NK-92 (cell line): ENCODE results near the gene LIPN.
"Not testable (repeated sequence)": the region's sequence is repeated elsewhere in the genome, so short reads cannot be mapped to it uniquely, and the experiment has no call there.

Experiments used
- DNase-seq: peaks from one replicate; lab custom pipeline; 2025; ENCODE audit not compliant: unreplicated experiment; lab: John Stamatoyannopoulos, UW

Gene LIPN, protein sequence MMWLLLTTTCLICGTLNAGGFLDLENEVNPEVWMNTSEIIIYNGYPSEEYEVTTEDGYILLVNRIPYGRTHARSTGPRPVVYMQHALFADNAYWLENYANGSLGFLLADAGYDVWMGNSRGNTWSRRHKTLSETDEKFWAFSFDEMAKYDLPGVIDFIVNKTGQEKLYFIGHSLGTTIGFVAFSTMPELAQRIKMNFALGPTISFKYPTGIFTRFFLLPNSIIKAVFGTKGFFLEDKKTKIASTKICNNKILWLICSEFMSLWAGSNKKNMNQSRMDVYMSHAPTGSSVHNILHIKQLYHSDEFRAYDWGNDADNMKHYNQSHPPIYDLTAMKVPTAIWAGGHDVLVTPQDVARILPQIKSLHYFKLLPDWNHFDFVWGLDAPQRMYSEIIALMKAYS

DNA sequence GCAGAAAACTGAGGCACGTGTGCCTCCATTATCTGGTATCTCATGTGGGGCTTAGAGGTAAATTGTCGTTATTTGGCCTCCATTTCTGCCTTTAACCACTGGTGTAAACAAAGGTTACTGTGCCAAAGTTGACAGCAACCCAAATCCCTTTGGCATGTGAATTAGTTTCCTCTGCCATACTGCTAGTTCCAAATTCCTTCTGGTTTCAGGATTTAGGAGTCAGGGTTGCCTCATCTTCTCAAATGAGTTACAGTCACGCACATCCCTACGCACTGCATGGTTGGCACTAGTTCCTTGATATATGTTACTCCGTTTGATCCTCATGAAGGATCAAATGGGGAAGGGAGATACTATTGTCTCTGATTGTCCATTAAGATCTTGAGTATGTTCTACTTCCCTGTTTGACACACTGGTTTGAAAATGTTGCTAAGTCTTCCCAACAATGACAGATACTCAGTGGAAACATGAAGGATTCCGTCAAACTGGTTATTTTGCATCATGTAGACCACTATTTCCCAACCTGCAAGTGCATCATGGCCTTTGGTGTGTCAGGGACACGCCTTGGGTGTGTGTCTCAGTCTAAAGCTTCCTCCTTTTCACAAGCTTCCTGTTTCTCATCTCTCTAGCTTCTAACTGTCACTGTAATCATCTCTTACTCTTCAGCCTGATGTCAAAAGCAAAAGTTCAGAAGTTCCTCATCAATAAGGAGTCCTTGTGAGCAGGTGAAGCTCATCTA lies at the start of gene LIPN:
LIPN (plus strand) TSS at position 655 of the 736 bp plus-strand sequence. CDS start 1,386 bp downstream, outside the sequence.
- no peak for DNase-seq

DNA sequence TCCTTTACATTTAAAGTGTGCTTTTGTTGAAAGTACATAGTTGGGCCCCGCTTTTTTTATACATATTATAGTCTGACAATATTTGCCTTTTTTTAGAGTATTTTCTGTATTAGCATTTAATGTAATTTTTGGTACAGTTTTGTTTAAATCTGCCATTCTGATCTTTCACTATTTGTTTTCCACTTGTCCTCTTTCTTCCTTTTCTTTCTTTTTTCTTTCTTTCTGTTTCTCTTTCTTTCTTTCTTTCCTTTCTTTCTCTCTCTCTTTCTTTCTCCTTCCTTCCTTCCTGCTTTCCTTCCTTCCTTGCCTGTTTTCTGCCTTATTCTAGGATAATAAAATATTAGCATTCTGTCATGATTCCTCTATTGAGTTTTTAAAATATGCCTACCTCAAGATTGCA lies 44.3 kb upstream of the LIPN start:
- DNase-seq = no peak

DNA sequence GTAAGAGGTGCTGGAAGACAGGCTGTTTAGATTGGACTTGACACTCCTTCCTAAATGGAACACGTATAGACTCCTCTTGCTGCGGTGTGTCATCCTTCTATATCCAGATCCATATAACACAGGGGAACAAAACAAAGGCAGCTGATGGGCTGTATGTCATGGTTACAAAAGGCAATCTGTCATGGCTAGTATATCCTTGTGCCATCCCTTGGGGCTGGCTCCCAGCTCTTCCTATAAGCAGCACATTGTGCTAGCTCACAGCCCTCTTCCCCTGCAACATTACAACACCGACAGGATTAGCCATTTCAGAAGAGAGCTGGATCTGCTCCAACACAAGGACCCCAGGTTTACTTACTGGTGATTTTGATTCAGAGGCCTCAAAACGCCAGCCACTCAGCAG lies 38.4 kb upstream of the LIPN start:
- no peak for DNase-seq

DNA sequence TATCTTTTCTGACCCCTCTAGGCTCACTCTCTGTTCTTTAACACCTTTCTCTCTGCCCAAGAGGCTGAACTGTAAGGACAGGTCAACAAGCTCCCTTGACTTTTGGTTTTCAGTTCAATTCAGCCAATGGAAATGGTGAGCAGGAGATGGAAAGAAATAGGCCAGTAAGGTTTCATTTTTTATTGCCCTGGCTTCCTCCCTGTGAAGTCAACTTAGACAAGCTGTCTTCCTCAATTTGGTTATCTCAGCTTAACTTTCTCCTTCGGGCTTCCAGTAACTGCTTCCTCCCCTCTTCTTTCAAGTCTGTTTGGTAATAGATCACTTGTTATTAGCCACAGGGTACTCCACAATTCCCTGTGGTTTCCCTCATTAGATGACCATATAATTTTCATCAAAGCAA lies 34.0 kb upstream of the LIPN start:
- DNase-seq = no peak

DNA sequence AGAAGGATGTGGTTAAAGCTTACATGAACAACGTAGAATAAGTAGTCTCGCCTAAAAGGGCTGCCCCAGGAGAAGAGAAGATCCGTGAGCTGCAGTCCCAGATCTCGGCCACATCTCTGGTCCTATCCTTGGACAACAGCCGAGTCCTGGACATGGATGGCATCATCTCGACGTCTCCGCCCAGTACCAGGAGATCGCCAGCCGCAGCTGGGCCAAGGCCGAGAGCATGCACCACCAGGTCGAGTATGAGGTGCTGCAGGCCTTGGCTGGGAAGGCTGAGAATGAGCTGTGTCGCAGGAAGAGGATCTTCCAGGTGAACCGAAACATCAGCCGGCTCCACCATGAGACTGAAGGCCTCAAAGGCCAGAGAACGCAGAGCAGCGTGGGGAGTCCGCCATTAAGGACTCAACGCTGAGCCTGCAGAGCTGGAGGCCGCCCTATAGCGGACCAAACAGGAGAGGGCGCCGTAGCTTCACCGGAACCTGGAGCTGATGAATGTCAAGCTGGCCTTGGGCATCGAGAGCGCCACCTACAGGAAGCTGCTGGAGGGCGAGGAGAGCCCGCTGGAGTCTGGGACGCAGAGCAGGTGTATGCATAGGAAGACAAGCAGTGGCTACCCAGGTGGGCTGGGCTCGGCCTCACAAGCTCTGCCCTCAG lies 31.6 kb upstream of the LIPN start:
- no peak for DNase-seq

DNA sequence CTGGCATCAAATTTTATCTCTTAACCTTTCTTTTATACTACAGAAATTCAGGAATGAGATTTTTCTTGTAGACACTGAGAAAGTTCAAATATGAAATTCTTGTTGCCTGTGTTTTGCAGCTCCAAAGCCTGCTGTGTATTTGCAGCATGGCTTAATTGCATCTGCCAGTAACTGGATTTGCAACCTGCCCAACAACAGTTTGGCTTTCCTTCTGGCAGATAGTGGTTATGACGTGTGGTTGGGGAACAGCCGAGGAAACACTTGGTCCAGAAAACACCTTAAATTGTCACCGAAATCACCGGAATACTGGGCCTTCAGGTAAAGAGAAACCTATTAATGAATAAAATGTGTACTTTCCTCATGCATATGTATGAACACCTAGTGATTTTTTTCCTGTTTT lies 29.0 kb upstream of the LIPN start:
- DNase-seq = no peak

DNA sequence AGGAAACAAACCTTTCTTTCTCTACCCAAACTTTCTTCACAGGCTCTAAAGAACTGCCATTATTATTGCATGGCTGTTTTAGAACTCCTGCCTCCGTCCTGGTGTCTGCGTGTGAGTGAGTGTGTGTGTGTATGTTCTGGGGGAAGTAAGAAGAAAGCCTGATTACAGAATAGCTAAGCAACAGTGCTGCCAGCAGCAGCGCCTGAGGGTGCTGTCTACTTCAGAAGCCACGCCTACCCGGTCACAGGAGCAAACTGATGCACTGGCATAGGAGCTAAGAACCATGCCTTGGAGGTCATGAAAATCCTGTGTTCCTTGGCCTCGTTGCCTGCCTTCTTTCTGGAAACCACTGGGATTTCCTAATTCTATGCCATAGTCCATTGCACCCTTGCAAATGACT lies 28.5 kb upstream of the LIPN start:
- DNase-seq = no peak

DNA sequence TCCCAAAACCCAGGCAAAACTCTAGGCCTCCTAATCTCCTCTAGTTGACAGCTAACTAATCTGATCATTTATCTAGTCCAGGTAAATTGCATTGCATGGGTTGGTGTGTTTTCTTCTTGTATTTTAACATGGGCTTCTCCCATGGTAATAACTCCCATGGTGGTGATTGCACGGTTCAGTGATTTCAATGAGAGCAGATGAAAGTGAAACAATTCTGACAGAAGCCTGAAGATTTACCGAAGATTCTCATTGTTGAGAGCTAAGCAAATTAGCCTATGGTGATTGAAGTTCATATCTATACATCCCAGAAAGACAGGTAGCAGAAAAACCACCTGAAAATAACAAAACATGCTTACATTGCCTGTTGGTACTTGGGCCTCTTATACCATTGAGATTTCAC lies 26.6 kb upstream of the LIPN start:
- DNase-seq = no peak

DNA sequence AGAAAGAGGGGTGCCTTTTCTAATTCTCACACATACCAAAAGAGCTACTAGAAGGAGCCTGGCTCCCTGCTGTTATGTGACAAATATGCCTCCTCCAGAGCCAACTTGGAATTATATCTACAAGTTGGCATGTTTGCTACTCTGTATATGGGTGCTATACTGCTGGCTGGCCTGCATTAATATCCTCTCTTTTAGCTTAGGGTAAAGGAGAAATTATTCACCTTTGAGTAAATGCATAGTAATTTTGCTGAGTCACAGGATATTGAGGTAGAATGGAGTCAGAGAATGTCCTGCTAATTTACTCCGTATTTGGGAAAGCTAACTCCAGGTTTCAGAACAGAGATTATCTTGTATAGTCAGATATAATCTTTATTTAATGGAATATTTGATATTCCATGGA lies 24.2 kb upstream of the LIPN start:
- DNase-seq = no peak

DNA sequence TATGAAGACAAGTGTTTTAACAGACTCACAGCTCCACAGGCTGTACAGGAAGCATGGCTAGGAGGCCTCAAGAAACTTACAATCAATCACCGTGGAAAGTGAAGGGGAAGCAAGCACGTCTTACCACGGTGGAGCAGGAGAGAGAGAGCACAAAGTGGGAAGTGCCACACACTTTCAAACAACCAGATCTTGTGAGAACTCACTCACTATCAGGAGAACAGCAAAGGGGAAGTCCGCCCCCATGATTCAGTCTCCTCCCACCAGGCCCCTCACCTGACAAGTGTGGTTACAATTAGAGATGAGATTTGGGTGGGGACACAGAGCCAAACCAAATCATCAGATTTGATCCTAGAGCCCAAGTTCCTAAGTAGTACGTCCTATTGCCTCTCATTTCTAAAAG lies 17.9 kb upstream of the LIPN start:
- not testable (repeated sequence) for DNase-seq

DNA sequence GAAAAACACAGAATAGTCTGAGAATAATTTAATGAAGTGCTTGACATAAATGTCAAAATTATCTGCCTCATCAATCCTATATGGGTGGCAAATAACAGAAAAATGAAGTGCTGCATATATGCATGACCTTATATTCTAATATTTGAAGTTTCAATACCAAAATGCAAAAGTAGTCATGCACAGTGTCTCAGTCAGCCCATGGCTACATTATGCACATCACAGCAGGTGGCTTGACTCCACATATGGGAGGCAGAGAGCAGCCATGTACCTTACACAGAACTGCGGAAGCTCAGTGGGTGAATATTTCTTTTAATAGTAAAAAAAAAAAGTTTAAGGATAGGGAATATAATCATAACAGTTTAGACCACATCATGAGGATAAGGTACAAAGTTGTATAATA lies 17.4 kb upstream of the LIPN start:
- DNase-seq = no peak

DNA sequence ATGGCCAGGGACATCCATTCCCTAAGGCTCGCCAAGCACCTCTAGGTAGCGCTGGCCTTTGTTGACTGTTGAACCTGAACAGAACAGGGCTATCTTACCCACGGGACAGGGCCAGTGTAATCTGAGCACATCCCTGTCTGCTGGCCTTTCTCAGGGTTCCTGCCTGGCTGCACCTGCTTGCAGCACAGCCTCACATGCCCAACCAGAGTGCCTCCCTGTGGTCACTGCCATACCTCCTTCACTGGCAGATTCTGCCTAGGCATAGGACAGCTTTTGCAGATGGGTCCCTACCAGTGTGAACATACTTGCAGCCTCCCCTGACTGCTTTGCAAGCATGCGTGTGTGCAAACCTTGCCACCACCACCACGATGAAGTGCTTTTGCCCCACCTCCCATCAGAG lies 15.8 kb upstream of the LIPN start:
- DNase-seq = no peak

DNA sequence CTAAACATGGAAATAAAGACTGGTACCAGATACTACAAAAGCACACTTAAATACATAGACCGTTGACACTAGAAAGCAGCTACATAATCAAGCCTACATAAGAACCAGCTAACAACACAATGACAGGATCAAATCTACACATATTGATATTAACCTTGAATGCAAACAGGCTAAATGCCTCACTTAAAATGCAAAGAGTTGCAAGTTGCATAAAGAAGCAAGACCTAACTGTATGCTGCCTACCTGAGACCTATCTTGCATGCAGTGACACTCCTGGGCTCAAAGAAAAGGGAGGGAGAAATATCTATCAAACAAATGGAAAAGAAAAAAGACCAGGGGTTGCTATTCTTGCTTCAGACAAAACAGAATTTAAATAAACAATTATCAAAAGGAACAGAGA lies 14.2 kb upstream of the LIPN start:
- no peak for DNase-seq

DNA sequence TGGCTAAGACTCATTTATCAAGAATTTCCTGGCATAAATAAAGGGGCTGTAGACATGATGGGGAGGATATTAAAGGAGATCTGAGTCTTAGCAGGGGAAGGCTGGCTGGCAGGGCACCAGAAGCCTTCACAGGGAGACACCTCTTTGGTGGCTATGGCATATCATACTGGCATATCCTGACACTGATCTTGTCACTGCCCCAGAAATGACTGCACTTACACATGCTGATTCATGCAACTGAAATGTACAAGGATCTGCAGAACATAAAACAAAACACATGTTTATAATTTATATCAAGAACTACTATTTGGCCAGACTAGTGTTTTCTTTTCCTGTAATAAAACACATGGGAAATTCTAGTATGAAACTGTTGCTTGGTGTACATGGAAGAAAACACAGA lies 5.5 kb upstream of the LIPN start:
- DNase-seq = no peak

DNA sequence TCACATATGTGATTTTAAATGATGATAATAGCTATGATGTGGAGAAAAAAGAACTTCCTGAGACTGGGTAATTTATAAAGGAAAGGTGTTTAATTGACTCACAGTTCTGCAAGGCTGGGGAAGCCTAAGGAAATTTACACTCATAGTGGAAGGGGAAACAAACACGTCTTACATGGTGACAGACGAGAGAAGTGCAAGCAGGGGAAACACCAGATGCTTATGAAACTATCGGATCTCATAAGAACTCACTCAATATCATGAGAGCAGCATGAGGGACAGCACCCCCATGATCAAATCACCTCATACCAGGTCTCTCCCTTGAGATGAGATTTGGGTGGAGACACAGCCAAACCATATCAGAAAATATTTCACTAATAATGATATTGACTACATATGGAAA lies 4.1 kb upstream of the LIPN start:
- DNase-seq = no peak

DNA sequence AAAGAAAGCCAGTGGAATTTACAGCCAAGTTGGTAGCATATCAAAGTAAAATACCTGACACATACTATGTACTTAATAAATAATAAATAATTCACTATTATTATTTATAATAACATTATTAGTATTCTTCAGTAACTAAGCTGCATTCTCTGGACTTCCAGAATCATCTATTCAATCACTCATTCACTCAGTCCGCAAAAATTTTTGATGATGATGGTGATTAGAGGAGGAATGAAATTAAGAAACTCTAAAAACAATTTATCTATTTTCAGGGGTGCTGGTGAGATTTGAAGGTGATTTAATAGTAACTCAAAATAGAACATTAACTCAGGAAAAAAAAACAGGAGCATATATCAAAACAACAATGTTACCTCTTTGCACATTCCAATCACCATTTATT lies 3.2 kb upstream of the LIPN start:
- DNase-seq = no peak

DNA sequence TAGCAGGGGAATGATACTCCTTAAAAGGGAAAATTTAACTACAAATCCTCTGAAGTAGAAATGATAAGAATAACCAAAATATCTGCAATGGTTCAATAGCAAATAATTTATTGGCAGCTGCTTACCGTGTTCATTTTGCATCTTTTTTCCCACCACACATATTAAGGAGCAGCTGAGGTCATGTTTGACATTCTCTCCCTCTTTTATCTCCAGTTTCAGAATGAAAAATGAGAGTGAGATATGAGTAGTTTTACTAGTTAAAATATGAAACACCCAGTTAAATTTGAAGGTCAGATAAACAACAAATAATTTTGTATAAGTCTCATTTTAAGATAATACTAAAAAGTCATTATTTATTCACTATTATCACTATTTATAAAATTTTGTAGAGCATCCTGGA lies 3.1 kb downstream of the LIPN start:
- DNase-seq = no peak

DNA sequence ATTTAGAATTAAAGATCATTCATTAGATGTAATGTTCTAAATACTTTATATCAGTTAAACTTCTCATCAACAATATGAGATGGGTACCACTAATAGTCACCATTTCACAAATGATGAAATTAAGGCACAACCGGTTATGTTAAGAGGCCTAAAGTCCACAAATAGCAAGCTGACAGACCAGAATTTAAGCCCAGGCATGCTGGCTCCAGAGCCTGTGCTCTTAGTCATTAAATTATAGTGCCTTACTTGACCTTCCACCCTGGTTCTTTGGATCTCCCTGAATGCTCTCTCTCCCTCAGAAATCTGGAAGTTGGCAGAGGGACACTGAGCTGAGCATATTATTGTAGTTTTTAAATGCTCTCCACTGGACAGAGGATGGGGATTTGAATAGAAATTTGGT lies 3.6 kb downstream of the LIPN start:
- no peak for DNase-seq

DNA sequence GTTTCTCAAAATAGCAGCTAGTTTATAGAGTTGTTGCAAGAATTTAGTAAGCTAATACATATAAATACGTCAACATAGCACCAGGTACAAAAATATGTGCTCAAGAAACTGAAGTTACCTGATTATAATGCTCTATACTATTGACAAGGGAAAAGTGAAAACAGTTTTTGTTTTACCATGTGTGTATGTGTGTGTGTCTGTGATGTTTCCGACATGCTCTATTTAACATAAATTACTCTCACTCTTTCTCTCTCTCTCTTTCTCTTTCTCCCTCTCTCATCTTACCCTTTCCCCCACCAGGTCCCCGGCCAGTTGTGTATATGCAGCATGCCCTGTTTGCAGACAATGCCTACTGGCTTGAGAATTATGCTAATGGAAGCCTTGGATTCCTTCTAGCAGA lies 4.3 kb downstream of the LIPN start:
- DNase-seq = no peak

DNA sequence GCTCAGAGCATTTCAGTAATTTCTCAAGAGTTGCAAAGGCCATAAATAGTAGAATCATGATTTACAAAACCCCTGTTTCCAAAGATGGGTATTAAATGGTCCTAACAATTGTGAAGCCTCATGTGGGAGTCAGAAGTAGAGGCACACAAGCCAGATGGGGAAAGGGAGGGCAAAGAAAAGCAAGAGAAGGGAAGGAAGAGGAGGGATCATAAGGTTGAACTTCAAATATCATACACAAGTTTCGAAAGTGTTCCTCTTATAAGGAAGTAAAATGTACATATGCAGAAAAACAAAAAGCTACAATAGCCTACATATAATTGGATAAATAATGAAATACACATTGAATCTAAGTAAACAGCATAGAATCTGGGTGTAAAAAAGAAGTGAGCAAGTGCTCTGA lies 6.0 kb downstream of the LIPN start:
- DNase-seq = no peak

DNA sequence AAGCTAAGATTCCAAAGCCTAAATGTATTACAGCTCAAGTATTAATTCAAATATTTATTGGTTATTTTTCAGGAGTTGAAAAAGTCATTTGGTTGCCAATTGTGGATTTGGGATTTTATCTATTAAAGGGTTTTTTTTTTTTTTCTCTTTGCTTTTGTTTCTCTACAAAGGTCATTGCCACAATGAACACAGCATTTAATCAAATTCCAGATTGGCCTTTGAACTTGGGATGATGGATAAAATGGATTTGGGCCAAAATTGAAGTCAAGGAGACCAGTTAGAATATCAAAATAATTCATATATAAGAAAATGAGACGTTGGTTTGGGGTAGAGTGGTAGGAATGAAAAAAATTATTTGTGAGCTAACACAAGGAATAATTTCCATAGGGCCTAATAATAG lies 9.6 kb downstream of the LIPN start:
- no peak for DNase-seq

DNA sequence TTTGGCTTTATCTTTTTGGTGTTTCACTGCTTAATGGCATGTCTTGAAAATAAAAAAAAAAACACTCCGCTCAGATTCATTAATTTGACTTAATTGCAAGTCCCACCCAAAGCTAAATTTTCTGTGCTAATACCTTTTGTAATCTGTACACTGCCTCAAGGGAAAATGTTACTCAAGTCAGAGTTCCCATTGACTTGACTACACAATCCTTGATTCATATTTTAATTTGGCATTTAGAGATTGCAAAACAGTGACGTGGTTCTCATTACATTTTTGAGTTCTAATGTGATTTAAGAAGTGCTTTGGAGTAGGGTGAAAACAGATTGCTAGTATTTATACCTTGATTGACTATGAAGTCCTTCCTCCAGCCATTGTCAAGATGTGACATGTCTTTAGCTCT lies 21.4 kb downstream of the LIPN start:
- DNase-seq = no peak
